Renal pelvis (tissue), 4 donors: ENCODE data around the gene MEF2B. TPM values are rescaled to one million over a fixed set of nuclear protein-coding genes. Genes with fewer than 3 reads are reported as not detected.
A peak's percentile ranks its signal among the peaks of the same experiment; 100 is the strongest.
"Not testable (repeated sequence)": the region's sequence is repeated elsewhere in the genome, so short reads cannot be mapped to it uniquely, and the experiment has no call there.

ENCODE experiments used
- DNase-seq: peaks from one replicate; pipeline ENCODE4 v3.0.0-alpha.2; 2013
- polyA plus RNA-seq, 3 donors: library from polyadenylated mRNA; unstranded; fragments of 120-200 nt; gene quantifications; one replicate each; pipeline ENCODE4 v1.2.1, GENCODE V29; 2013; ENCODE audit not compliant: insufficient read length in 3 of 3

Gene MEF2B
- polyA plus RNA-seq, 3 donors, result 2.4 to 3.2 (median 3.0) TPM

DNA sequence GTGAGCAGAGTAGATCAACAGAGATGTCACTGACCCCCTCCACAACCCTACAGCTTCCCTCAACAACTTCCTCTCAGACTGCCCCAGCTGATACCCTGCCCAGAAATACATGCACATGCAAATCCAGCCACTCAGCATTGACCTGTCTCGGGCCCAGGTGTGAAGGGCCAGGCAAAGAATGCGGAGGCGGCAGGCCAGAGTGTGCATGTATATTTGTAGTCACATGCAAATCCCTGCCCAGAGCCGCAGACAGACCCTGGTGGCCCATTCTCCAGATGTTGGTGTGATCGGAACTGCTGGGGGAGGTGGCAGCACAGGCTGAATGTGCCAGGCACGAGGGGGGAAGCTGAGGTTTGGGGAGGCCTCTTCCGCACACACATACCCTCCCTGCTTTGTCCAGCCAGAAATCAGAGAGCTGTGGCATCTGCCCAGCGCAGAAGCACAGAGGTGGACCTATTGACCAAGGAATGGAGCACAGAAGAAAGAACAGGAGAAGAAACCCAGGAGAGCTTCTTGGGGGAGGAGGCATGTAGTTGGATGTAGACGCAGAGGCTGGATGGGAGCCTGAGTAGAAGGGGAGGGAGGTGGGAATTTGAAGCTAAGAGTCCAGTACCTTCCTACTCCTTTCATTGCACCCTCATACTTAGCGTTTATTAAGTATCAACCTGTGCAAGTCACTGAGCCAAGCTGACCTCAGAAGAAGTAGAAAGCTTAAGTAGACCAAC is 14.4 kb downstream of the MEF2B start:
- DNase-seq, result no peak

DNA sequence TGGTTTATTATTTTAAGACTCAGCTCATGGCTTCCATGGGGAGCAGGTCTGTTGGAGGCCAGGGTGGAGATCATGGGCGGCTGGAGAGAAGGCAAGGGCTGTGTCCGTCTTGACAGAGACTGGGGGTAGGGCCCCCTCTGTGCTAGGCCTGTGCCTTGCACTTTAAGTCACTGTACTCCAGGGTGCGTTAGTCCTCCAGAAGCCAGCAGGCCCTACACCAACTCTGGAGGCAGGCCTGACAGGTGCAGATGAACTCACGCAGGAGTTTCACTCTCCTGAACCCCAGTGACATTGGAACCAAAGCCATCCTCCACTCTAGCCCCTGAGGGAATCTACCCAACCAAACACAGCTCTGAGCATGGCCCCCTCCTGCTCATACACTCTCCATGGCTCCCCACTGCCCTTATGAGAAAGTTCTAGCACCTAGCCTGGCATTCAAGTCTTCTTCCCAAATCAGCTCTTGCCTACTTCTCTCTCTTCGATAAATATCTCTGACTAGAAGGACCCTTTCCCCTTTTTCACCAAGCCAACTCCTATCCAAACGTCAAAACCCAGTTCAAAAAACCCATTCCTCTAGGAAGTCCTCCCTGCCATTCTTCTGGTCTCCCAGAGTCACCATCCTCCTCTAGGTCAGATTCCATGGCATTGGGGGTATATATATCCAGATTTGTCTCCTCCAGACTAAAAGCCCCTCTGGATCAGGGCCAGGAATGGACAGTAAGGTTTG is 15.1 kb downstream of the MEF2B start:
- no peak for DNase-seq

DNA sequence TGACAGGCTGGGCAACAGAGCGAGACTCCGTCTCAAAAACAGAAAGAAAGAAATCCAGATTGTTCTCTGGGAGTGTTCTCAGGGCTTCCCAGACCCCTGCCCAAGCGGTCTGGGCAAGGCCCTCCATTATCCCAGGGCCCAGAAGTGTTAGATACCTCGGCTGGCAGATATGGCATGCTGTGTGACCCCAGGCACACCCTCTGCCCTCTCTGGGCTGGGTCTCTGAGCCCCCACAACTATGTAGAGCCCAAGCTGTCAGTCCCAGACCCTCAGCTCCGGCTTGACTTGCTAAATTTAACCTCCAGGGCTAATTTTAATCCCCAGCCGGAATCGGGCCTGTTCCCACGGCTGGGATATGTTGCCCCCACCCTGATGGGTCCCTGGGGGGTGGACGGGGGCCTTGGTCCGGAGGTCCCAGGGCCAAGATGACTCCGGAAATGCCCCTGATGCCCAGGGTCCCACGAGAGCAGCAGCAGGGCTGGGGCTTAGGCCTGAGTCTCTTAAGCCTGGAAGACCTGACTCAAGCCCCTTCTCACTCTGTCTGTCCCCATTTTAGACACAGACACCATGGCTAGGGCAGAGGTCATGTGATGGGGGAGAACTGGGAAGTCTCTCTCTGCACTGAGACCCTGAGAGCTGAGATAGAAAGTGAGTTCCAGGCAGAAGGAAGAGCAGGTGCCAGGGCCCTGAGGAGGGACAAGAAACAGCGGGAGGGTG is 17.2 kb downstream of the MEF2B start:
- DNase-seq, result no peak

DNA sequence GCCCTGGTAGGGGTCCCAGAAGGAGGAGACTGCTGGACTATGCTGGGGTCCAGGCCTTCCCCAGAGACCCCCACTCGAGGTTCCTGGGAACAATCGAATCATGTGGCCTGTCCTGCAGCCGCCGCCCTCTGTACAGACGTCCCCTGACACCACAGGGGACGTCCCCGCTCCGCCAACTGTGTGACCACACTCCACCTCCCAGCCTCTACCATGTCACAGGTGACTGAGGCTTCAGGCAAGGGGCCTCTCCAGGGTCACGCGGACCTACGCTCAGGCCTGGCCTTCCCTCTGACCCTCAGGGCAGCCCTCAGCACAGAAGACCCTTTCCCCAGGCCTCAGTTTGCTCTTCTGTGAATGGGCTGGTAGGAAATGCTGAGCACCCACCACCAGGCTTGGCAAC is 18.6 kb downstream of the MEF2B start:
- DNase-seq, result no peak

DNA sequence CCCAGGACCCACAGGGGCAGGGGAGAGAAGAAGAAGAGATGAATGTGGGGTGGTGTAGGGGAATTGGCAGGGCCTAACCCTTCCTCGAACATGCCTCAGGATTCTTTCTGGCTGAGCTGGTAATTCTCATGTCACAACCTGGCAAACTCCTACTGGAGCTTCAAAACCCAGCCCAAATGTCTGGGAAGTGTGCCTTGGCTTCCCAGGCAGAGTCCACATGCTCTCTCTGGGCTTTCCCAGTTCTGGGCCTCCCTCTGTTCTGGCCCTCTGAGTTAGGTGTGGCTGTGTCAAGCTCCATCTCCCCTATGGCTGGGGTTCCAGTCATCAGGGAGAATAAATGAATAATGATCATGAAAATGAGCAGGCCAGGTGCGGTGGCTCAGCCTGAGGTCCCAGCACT is 20.6 kb downstream of the MEF2B start:
- DNase-seq, result no peak

DNA sequence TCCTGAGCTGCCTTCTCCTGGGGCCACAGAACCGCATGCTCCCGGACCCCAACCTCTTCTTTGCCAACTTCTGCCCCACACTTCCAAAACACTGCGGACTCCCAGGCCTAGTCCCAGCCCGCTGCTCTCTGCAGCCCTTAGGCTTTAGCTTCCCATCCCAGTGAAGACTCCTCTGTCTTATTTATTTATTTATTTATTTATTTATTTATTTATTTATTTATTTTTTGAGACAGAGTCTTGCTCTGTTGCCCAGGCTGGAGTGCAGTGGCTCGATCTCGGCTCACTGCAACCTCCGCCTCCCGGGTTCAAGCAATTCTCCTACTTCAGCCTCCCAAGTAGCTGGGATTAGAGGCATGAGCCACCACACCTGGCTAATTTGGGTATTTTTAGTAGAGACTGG is 21.6 kb downstream of the MEF2B start:
- not testable (repeated sequence) for DNase-seq

DNA sequence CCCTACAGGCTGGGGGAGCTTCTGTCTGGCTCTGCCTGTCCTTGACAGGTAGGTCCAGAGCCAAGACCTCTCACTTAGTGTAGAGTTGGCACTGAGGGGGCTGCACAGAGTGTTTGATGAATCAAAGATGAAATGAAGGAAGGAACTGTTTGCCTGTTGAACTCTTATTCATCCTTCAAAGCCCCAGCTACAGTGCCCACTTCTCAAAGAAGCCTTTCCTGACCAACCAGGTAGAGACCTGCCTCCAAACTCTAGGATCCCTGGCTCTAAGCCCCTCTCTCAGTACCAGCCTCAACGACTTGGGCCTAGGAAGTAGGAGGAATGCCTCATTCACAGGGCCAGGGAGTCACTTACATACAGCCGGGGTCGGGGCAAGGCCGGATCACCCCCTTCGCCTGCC is 22.7 kb downstream of the MEF2B start:
- no peak for DNase-seq

DNA sequence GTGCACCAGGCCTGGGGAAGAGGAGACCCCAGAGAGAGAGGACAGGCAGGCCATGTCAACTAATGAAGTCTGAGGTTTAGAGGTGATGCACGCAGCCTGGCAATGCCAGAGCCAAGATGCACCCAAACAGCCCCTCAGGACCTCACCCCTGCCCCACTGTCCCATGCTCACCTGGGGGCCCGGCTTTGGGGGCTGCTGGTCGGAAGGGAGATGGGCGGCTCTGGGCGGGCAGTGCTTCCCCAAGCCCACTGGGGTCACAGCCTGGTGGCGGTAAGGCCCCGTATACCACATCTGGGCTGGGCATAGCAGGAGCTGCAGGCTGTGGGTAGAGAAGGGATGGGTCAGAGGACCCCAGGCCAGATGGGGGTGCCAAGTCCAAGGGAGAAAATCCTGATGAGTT is 23.2 kb downstream of the MEF2B start:
- DNase-seq, result no peak

DNA sequence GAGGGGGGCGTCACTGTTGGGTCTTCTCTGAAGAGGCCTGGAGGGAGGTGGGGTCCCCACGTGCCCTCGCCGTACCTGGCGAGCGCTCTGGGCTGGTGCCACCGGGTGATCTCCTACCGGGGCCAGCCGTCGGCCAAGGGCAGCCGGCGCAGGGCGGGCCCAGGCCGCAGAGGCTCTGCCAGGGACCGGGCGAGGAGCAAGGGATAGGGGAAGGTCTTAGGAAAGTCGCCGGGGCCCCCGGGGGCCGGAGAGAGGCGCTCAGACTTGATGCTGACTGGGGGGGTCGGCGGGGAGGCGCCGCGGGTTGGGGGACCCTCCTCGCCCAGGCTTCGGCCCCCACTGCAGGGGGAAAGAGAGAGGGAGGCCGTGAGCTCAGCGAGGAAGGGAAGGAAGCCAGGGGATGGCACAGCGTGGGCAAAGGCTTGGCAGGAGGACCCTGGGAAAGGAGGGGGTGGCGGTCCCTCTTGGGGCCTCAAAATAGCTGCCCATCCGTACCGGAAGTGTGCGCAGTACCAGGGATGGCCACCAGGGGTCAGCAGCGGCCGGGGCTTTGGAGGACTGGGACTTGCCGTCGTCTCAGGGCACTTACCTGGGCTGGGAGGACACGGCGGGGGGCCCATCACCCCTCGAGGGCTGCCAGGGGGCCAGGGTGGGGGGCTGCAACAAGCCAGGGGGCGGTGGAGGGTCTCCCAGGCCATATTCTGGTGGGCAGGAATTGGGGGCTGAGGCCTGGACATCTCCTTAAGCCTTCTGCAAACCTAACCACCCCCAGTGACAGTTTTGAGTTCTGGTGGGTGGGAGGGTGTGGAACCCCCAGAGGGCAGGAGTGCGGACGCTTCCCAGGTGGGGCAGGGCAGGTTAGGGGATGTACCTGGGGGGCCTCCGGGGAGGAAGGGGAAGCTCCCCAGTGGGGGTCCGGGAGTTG is 24.1 kb downstream of the MEF2B start:
- DNase-seq, result no peak

DNA sequence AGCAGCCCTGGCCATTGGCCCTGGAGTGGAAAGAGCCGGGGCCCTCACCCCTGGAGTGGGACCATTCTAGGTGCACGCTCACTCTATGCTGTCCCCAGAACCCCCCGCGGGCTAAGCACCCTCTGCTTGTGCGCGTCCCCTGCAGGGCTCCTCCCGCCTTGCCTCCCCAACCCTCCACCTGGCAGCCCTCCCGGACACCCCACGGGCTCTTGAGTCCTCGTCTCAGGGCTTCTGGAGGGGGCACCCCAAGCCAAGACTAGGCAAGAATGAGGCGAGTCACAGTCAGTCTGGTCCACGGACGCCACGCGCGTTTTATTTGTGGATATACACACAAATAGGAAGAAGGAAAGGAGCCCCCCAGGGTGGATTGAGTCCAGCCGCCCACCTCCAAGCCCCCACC is 24.8 kb downstream of the MEF2B start:
- no peak for DNase-seq

DNA sequence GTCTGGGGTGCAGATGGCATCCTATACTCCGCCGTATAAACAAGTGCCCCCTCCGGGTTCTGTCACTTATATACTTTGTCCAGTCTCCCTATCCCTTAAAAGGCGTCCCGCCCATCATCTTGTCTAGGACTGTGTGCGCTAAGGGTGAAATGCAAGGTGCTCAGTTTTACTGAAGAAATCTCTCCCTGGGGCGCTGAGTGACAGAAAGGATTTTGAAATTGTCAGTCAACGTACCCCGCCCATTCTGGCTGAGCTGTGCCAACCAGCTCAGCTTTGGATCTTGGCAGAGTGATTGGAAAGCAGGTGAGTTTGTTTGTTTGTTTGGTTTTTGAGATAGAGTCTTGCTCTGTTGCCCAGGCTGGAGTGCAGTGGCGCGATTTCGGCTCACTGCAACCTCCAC is 27.7 kb downstream of the MEF2B start:
- DNase-seq, result no peak

DNA sequence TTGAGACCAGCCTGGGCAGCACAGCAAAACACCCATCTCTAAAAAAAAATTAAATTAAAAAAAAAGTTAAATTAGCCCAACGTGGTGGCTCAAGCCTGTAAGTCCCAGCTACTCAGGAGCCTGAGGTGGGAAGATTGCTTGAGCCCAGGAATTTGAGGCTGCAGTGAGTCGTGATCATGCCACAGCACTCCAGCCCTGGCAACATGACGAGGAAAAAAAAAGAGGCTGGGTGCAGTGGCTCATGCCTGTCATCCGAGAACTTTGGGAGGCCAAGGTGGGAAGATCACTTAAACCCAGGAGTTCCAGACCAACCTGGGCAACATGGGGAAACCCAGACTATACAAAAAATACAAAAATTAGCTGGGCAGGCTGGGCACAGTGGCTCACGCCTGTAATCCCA is 29.6 kb downstream of the MEF2B start:
- no peak for DNase-seq

DNA sequence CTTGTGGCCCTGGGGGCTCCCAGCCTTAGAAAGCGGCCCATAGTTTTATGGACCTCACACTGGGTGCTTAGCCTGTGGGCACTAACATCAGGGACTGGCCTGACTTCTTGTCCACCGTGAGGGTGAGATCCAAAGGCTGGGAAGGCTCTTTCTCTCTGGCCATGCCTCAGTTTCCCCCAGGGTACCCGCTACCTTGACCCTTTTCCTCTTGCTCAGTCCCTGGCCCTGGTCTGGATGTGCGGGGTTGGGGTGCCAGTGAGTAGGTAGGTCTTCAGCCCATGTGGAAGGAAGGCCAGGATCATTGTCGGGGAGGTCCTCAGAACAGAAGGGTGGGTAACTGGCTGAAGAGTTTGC is 30.2 kb downstream of the MEF2B start:
- no peak for DNase-seq

DNA sequence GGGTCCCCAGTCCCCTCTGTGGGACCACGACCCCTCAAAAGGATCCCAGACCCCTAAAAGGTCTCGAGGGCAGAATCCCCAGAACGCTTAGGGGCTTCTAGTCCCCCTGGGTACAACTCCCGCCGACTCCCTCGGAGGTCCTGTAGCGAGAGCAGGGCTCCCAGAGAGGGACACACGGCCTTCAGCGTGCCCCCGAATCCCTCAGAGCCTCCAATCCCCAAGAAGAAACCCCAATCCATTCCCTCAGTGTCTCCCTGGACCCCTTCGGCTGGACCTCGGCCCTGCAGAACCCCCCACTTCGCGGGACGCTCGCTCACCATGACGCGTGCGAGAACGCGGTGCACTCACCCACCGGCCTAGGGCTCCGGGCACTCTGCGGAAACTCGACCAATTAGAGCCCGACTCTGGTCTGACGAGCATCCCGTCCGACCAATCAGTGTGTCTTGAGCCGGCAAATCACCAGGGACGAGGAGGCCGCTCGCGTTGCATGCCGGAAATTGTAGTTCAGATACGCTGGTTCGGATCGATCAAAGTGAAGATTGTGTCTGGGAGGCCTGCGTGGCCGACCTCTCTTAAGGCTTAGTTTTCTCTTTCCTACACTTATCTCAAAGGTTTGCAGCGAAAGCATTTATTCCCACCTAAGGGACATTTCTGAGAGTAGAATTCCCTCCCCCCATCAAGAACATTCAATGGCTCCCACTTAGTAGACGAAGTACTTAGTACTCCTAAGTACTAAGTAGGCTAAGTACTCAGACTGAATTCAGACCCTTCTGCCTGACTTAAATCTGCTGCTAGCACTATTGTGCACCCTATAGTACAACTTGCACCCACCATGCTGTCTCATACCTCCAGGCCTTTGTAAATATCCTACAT is 31.7 kb downstream of the MEF2B start, which contains the start of gene TMEM161A:
TMEM161A (minus strand) TSS at position 370 of the 873 bp plus-strand sequence; CDS start at position 320, 50 bp downstream.
- DNase-seq, result peak; percentile 98

DNA sequence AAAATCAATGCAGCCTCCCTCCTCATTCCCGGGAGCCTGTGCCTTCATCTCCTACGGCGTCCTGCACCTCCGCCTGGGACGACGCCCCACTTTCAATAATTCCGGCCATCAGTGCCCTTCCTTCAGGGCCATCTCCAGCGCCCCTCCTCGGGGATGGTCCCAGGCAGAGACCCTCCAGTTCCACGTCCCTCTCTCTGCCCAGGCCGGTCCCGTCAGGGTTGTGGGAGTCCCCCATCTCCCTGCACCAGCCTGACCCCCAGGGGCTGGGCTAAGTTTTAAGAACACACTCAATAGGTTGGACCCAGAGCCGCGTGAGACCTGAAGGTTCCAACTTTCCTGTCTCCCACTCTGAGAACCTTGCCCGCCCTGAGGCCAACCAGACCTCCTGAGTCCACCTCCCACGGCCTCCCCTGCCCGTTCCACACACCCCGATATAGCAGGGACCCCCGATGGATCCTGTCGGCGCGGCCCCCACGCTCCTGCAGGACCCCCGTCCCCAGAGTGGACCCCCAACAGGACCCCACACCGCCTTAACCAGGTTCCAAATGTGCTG is 32.4 kb downstream of the MEF2B start:
- DNase-seq, result no peak

DNA sequence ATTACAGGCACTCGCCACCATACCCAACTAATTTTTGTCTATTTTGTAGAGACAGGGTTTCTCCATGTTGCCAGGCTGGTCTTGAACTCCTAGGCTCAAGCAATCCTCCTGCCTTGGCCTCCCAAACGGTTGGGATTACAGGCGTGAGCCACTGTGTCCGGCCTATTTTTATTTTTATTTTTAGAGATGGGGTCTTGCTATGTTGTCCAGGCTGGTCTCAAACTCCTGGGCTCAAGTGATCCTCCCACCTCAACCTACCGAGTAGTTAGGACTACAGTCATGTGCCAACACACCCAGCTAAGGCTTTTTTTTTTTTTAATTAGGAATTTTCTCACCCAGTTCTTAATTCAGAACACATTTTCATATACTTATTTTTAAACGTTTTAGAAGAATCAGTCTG is 34.4 kb downstream of the MEF2B start:
- DNase-seq, result not testable (repeated sequence)

DNA sequence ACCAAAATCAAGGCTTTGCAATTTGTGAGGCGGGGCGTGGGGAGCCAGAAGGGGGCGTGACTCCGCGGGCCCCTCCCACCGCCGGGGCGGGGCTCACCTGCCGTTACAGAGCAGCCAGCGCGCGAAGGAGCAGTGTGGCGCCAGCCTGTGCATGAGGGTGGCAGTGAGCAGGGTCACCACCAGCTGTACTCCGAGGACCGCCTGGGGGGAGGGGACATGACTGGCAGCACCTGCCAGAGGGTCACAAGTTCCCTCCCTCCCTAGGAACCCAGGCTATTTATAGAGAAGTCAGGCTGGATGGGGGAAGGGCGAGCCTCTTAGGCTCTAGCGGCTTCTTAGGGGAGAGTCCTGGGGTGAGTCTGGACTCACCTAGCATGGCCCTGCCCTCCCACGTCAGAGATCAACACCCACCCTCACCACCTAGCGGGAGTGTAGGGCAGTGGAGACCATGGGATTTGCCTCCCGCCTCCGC is 35.3 kb downstream of the MEF2B start:
- DNase-seq, result peak; percentile 68

DNA sequence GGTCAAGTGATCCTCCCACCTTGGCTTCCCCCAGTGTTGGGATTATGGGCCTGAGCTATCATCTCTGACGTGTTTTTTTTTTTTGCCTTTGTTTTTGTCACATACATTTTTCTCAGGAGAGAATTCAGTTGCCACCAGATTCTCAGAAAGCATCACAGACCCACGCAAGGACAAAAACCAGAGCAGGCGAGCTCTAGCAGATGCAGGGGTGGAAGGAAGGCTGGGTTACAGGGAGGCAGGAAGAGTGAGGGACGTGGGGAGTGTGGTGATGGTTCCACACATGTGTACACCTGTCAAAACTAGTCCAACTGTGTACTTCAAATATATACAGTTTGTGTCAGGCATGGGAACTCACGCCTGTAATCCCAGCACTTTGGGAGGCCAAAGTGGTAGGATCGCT is 36.1 kb downstream of the MEF2B start:
- no peak for DNase-seq

DNA sequence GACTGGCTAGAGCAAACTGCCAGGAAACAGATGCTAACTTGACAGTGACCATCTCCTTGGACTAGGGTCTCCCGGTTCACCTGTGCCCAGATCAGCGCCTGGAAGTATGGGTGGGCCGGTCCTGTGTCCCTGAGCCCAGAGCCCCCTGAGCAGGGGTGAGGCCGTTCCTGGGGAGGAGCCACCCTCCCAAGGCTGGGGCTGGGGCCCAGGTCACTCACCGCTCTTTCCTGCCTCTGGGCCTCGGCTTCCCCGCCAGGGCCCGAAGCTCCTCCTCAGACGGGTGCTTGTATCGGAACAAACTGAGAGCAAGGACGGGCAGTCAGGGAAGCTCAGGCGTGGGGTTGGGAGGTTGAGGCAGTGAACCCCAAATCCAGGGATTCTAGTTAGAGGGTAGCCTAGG is 37.2 kb downstream of the MEF2B start:
- no peak for DNase-seq

DNA sequence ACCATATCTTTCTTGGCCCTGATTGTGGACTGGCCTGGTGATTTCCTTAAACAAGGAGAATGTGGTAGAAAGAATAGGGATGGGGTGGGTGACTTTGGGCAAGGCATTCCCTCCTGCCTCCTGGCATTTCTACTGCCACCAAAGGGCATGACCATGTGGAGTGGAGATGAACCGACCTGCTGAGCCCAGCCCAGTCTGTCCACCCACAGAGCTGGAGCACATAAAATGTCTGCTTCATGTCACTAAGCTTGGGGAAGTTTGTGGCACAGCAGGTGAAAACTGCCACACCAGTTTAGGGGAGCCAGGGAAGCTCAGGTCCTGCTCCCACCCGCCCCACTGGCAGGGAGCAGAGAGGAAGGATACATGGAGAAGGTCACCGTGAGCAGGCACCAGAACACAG is 38.1 kb downstream of the MEF2B start:
- no peak for DNase-seq
